SK-N-SH treated with all-trans-retinoic acid at 6 μM for 48 hours (cell line): Measurements from ENCODE around the gene FGFRL1.

Experiments used
- ATAC-seq: fragments of 200-7000 bp; cut with Tn5 transposase; 3 replicates; pipeline ENCODE4 v1.9.1; 2020; ENCODE audit warnings: mild to moderate bottlenecking, moderate library complexity
- CREB5 ChIP-seq: fragments of 250-450 bp; sonication (Bioruptor Pico); IDR thresholded peaks from 2 replicates; pipeline ENCODE4 v1.5.1; 2020; ENCODE audit warnings: low read depth, mild to moderate bottlenecking, moderate library complexity
- CSDC2 ChIP-seq: fragments of 250-450 bp; sonication (Bioruptor Pico); IDR thresholded peaks from 2 replicates; pipeline ENCODE4 v1.5.0; 2020; ENCODE audit warnings: mild to moderate bottlenecking, moderate library complexity
- ESRRG ChIP-seq: fragments of 250-450 bp; sonication (Bioruptor Pico); IDR thresholded peaks from 2 replicates; pipeline ENCODE4 v1.6.1; 2021; ENCODE audit warnings: mild to moderate bottlenecking
- GLIS3 ChIP-seq: fragments of 250-450 bp; sonication (Bioruptor Pico); IDR thresholded peaks from 2 replicates; pipeline ENCODE4 v1.5.0; 2020; ENCODE audit warnings: mild to moderate bottlenecking, moderate library complexity
- PATZ1 ChIP-seq: fragments of 250-450 bp; sonication (Bioruptor Pico); IDR thresholded peaks from 2 replicates; pipeline ENCODE4 v1.8.0; 2020; ENCODE audit warnings: mild to moderate bottlenecking, moderate library complexity, borderline replicate concordance
- POU6F1 ChIP-seq: fragments of 250-450 bp; sonication (Bioruptor Pico); IDR thresholded peaks from 2 replicates; pipeline ENCODE4 v1.8.0; 2021; ENCODE audit warnings: low read depth, mild to moderate bottlenecking, moderate library complexity, borderline replicate concordance
- PPARA ChIP-seq: fragments of 250-450 bp; sonication (Bioruptor Pico); IDR thresholded peaks from 2 replicates; pipeline ENCODE4 v1.5.0; 2020; ENCODE audit warnings: mild to moderate bottlenecking, borderline replicate concordance
- RARB ChIP-seq: fragments of 250-450 bp; sonication (Bioruptor Pico); IDR thresholded peaks from 2 replicates; pipeline ENCODE4 v1.8.0; 2021; ENCODE audit warnings: mild to moderate bottlenecking, moderate library complexity
- SNAI2 ChIP-seq: fragments of 250-450 bp; sonication (Bioruptor Pico); IDR thresholded peaks from 2 replicates; pipeline ENCODE4 v1.5.0; 2020; ENCODE audit warnings: mild to moderate bottlenecking, moderate library complexity
- TOX ChIP-seq: fragments of 250-450 bp; sonication (Bioruptor Pico); IDR thresholded peaks from 2 replicates; pipeline ENCODE4 v1.8.0; 2021; ENCODE audit warnings: mild to moderate bottlenecking, moderate library complexity, borderline replicate concordance
- TSHZ2 ChIP-seq: fragments of 250-450 bp; sonication (Bioruptor Pico); IDR thresholded peaks from 2 replicates; pipeline ENCODE4 v1.5.0; 2020; ENCODE audit warnings: mild to moderate bottlenecking, moderate library complexity
- ZC3H10 ChIP-seq: fragments of 250-450 bp; sonication (Bioruptor Pico); IDR thresholded peaks from 2 replicates; pipeline ENCODE4 v1.5.1; 2021; ENCODE audit warnings: mild to moderate bottlenecking, moderate library complexity
- ZFP3 ChIP-seq: fragments of 250-450 bp; sonication (Bioruptor Pico); IDR thresholded peaks from 2 replicates; pipeline ENCODE4 v1.5.0; 2020; ENCODE audit warnings: mild to moderate bottlenecking, moderate library complexity
- ZNF565 ChIP-seq: fragments of 450-650 bp; formaldehyde crosslinking; conservative IDR thresholded peaks from 2 replicates; pipeline ENCODE4 v1.5.0; 2020; ENCODE audit warnings: low read depth, mild to moderate bottlenecking, moderate library complexity
- ZNF8 ChIP-seq: fragments of 450-650 bp; formaldehyde crosslinking; IDR thresholded peaks from 2 replicates; pipeline ENCODE4 v1.5.0; 2020; ENCODE audit warnings: mild to moderate bottlenecking, moderate library complexity

The FGFRL1 gene

GRCh38 chr4:1042352-1043055 lies 31.1 kb downstream of the FGFRL1 start:
- TF ChIP-seq ZFP3 (CRISPR knock-in tag) (no peak), TOX (CRISPR knock-in tag) (no peak), RARB (CRISPR knock-in tag) (no peak), ESRRG (CRISPR knock-in tag) (no peak), PPARA (no peak), SNAI2 (CRISPR knock-in tag) (no peak), ZC3H10 (CRISPR knock-in tag) (no peak), GLIS3 (no peak), ZNF8 (CRISPR knock-in tag) (no peak), PATZ1 (CRISPR knock-in tag) (no peak)
- TF ChIP-seq, all 23 proteins: peak for 0
- no peak for ATAC-seq

GRCh38 chr4:1043162-1043561 lies 31.7 kb downstream of the FGFRL1 start:
- TF ChIP-seq ZNF565 (CRISPR knock-in tag) (no peak), ESRRG (CRISPR knock-in tag) (no peak), CREB5 (CRISPR knock-in tag) (no peak), CSDC2 (CRISPR knock-in tag) (no peak), RARB (CRISPR knock-in tag) (no peak), PPARA (no peak)
- no peak for ATAC-seq

- peak; percentile 83; the same call in 1 of the 2 replicates for TF ChIP-seq PATZ1 (CRISPR knock-in tag)
- no peak for TF ChIP-seq POU6F1 (CRISPR knock-in tag)
- ATAC-seq, result peak; percentile 76
Observed at GRCh38 chr4:1043651-1044468, 32.4 kb downstream of the FGFRL1 start.

GRCh38 chr4:1044469-1045192 lies 33.2 kb downstream of the FGFRL1 start:
- ATAC-seq, result no peak

More at GRCh38 chr4:1044469-1045192, 33.2 kb downstream of the FGFRL1 start:
- no peak for TF ChIP-seq TSHZ2 (CRISPR knock-in tag)
